ENCODE data around the gene OVAAL. TPM values are rescaled to one million over a fixed set of nuclear protein-coding genes. Genes with fewer than 3 reads are reported as not detected.

The OVAAL gene
- total RNA-seq, 1 experiment from 2014 or later, result not detected

- TF ChIP-seq CTCF (IDR thresholded peaks at IDR 0.05; ENCODE audit: insufficient read depth in 1 of 2, low read depth in 1 of 2, low read length in 1 of 2, severe bottlenecking in 1 of 2, unreplicated experiment in 1 of 2), result no peak
- ChIA-PET POLR2A (no interaction called here), CTCF (no interaction called here)
- Mint-ChIP-seq H3K4me3 (ENCODE audit: unreplicated experiment) (no peak overlapping the region), H3K4me1 (ENCODE audit: low read depth, unreplicated experiment) (peaks cover 10% of the 10 kb centered on the region), H3K27ac (ENCODE audit: unreplicated experiment) (no peak overlapping the region), H3K9me3 (ENCODE audit: unreplicated experiment) (no peaks in the 10 kb centered on the region), H3K27me3 (ENCODE audit: insufficient read depth, unreplicated experiment) (no peaks in the 10 kb centered on the region), H3K36me3 (ENCODE audit: insufficient read depth, unreplicated experiment) (no peaks in the 10 kb centered on the region)
- H3K4me3 ChIP-seq (ENCODE audit: low read depth, low read length), result no peak overlapping the region
- H3K4me1 ChIP-seq, result peaks cover 15% of the 10 kb centered on the region
- no peaks in the 10 kb centered on the region for H3K9me3 ChIP-seq
- intact Hi-C loops (cut with micrococcal nuclease; ENCODE audit: unreplicated experiment), result no loop called here
- no TSS peak for BruUV-seq (replicated peaks)
- no peak for DNase-seq
- H3K36me3 ChIP-seq (ENCODE audit: control insufficient read depth, insufficient read depth, low read length), result no peaks in the 10 kb centered on the region
- no peaks in the 10 kb centered on the region for H3K27me3 ChIP-seq (replicated peaks; ENCODE audit: control insufficient read depth, insufficient read depth, low read length)
Observed at GRCh38 chr1:180572760-180573159, 14.0 kb downstream of the OVAAL start.

GRCh38 chr1:180574031-180574713 is 15.4 kb downstream of the OVAAL start:
- BruUV-seq (replicated peaks), result no TSS peak
- Histone ChIP-seq H3K27me3 (replicated peaks; ENCODE audit: control insufficient read depth, insufficient read depth, low read length) (no peaks in the 10 kb centered on the region), H3K9me3 (no peaks in the 10 kb centered on the region), H3K36me3 (ENCODE audit: control insufficient read depth, insufficient read depth, low read length) (no peaks in the 10 kb centered on the region), H3K4me3 (ENCODE audit: low read depth, low read length) (no peak overlapping the region), H3K4me1 (peaks cover 9% of the 10 kb centered on the region)
- Mint-ChIP-seq H3K4me1 (ENCODE audit: low read depth, unreplicated experiment) (peaks cover 8% of the 10 kb centered on the region), H3K27me3 (ENCODE audit: insufficient read depth, unreplicated experiment) (no peaks in the 10 kb centered on the region), H3K36me3 (ENCODE audit: insufficient read depth, unreplicated experiment) (no peaks in the 10 kb centered on the region), H3K9me3 (ENCODE audit: unreplicated experiment) (no peaks in the 10 kb centered on the region), H3K27ac (ENCODE audit: unreplicated experiment) (no peak overlapping the region), H3K4me3 (ENCODE audit: unreplicated experiment) (no peak overlapping the region)
- POLR2A ChIA-PET, result no interaction called here
- CTCF ChIA-PET, result no interaction called here
- DNase-seq, result no peak
- intact Hi-C loops (cut with micrococcal nuclease; ENCODE audit: unreplicated experiment), result no loop called here
- no peak for TF ChIP-seq CTCF (IDR thresholded peaks at IDR 0.05; ENCODE audit: insufficient read depth in 1 of 2, low read depth in 1 of 2, low read length in 1 of 2, severe bottlenecking in 1 of 2, unreplicated experiment in 1 of 2)

GRCh38 chr1:180577361-180577760 is 18.6 kb downstream of the OVAAL start:
- Mint-ChIP-seq H3K4me3 (ENCODE audit: unreplicated experiment) (no peak overlapping the region), H3K4me1 (ENCODE audit: low read depth, unreplicated experiment) (peaks cover 8% of the 10 kb centered on the region)
- H3K4me1 ChIP-seq, result peaks cover 9% of the 10 kb centered on the region

More at GRCh38 chr1:180577361-180577760, 18.6 kb downstream of the OVAAL start:
- no peaks in the 10 kb centered on the region for H3K27me3 Mint-ChIP-seq (ENCODE audit: insufficient read depth, unreplicated experiment)
- ChIA-PET POLR2A (no interaction called here), CTCF (interaction anchor here (0.6 kb wide), 1 partner anchor 60 kb away, joined by 3 read pairs; no protein-coding TSS in a partner anchor)
- DNase-seq, result no peak
- intact Hi-C loops (cut with micrococcal nuclease; ENCODE audit: unreplicated experiment), result no loop called here
- Histone ChIP-seq H3K4me3 (ENCODE audit: low read depth, low read length) (no peak overlapping the region), H3K36me3 (ENCODE audit: control insufficient read depth, insufficient read depth, low read length) (no peaks in the 10 kb centered on the region), H3K27me3 (replicated peaks; ENCODE audit: control insufficient read depth, insufficient read depth, low read length) (no peaks in the 10 kb centered on the region), H3K9me3 (no peaks in the 10 kb centered on the region)
- no peak overlapping the region for H3K27ac Mint-ChIP-seq (ENCODE audit: unreplicated experiment)
- no TSS peak for BruUV-seq (replicated peaks)
- H3K36me3 Mint-ChIP-seq (ENCODE audit: insufficient read depth, unreplicated experiment), result no peaks in the 10 kb centered on the region
- no peak for TF ChIP-seq CTCF (IDR thresholded peaks at IDR 0.05; ENCODE audit: insufficient read depth in 1 of 2, low read depth in 1 of 2, low read length in 1 of 2, severe bottlenecking in 1 of 2, unreplicated experiment in 1 of 2)
- no peaks in the 10 kb centered on the region for H3K9me3 Mint-ChIP-seq (ENCODE audit: unreplicated experiment)
